ENCODE data around the gene SLC30A9.

SLC30A9 gene

GRCh38 chr4:42104521-42104920 lies 114.2 kb downstream of the SLC30A9 start:
- H3K4me3 ChIP-seq (ENCODE audit: low read depth, low read length): no peak overlapping the region
- no peak for TF ChIP-seq CTCF (IDR thresholded peaks at IDR 0.05; ENCODE audit: low read depth, low read length, missing control alignments)
- in situ Hi-C loops (cut with HindIII; ENCODE audit: low sequenced_read_pairs): no loop called here
- no peak for DNase-seq (ENCODE audit: low read depth)

GRCh38 chr4:42112846-42113245 lies 122.5 kb downstream of the SLC30A9 start:
- TF ChIP-seq CTCF (IDR thresholded peaks at IDR 0.05; ENCODE audit: low read depth, low read length, missing control alignments): no peak
- in situ Hi-C loops (cut with HindIII; ENCODE audit: low sequenced_read_pairs): no loop called here
- no peak overlapping the region for H3K4me3 ChIP-seq (ENCODE audit: low read depth, low read length)
- no peak for DNase-seq (ENCODE audit: low read depth)

- no peak for DNase-seq (ENCODE audit: low read depth)
- no peak overlapping the region for H3K4me3 ChIP-seq (ENCODE audit: low read depth, low read length)
- no peak for TF ChIP-seq CTCF (IDR thresholded peaks at IDR 0.05; ENCODE audit: low read depth, low read length, missing control alignments)
- in situ Hi-C loops (cut with HindIII; ENCODE audit: low sequenced_read_pairs): no loop called here
Measured at GRCh38 chr4:42119886-42120285, 129.6 kb downstream of the SLC30A9 start.

- DNase-seq (ENCODE audit: low read depth): no peak
- in situ Hi-C loops (cut with HindIII; ENCODE audit: low sequenced_read_pairs): no loop called here
- no peak for TF ChIP-seq CTCF (IDR thresholded peaks at IDR 0.05; ENCODE audit: low read depth, low read length, missing control alignments)
- H3K4me3 ChIP-seq (ENCODE audit: low read depth, low read length): no peak overlapping the region
Measured at GRCh38 chr4:42122237-42122636, 131.9 kb downstream of the SLC30A9 start.

- no peak for DNase-seq (ENCODE audit: low read depth)
- no peak overlapping the region for H3K4me3 ChIP-seq (ENCODE audit: low read depth, low read length)
- in situ Hi-C loops (cut with HindIII; ENCODE audit: low sequenced_read_pairs): no loop called here
- no peak for TF ChIP-seq CTCF (IDR thresholded peaks at IDR 0.05; ENCODE audit: low read depth, low read length, missing control alignments)
Measured at GRCh38 chr4:42123071-42123644, 132.8 kb downstream of the SLC30A9 start.

GRCh38 chr4:42132099-42132498 lies 141.8 kb downstream of the SLC30A9 start:
- no peak for DNase-seq (ENCODE audit: low read depth)
- no peak overlapping the region for H3K4me3 ChIP-seq (ENCODE audit: low read depth, low read length)
- TF ChIP-seq CTCF (IDR thresholded peaks at IDR 0.05; ENCODE audit: low read depth, low read length, missing control alignments): no peak
- in situ Hi-C loops (cut with HindIII; ENCODE audit: low sequenced_read_pairs): no loop called here
